GM19324 (cell line): Measurements from ENCODE around the gene NPBWR2.
"Not testable (repeated sequence)": the region's sequence is repeated elsewhere in the genome, so short reads cannot be mapped to it uniquely, and the experiment has no call there.

Experiments used
- ATAC-seq: cut with Tn5 transposase; IDR thresholded peaks from one replicate; pipeline ENCODE4 v1.9.1; 2021; ENCODE audit warnings: mild to moderate bottlenecking, moderate library complexity; ENCODE audit not compliant: unreplicated experiment, low FRiP score

Gene NPBWR2

GRCh38 chr20:64090165-64090564 is 17.2 kb downstream of the NPBWR2 start:
- no peak for ATAC-seq

GRCh38 chr20:64088586-64088985 is 18.8 kb downstream of the NPBWR2 start:
- not testable (repeated sequence) for ATAC-seq

- ATAC-seq: not testable (repeated sequence)
These were observed 20.0 kb downstream of the NPBWR2 start for GRCh38 chr20:64087226-64087825.

GRCh38 chr20:64086801-64087200 is 20.6 kb downstream of the NPBWR2 start:
- no peak for ATAC-seq

- no peak for ATAC-seq
These were observed 22.6 kb downstream of the NPBWR2 start for GRCh38 chr20:64084685-64085152.

GRCh38 chr20:64083804-64084684 is 23.3 kb downstream of the NPBWR2 start, which contains the start of gene LKAAEAR1:
TSS of gene LKAAEAR1 (minus strand) at chr20:64084398. CDS start at chr20:64084219, 179 bp downstream.
- no peak for ATAC-seq

- ATAC-seq: no peak
These were observed 24.0 kb downstream of the NPBWR2 start for GRCh38 chr20:64083378-64083803.

GRCh38 chr20:64082820-64083377 is 24.5 kb downstream of the NPBWR2 start:
- no peak for ATAC-seq

GRCh38 chr20:64082126-64082731 is 25.1 kb downstream of the NPBWR2 start:
- ATAC-seq: no peak

GRCh38 chr20:64081624-64081964 is 25.8 kb downstream of the NPBWR2 start:
- ATAC-seq: no peak

- ATAC-seq: no peak
These were observed 26.3 kb downstream of the NPBWR2 start for GRCh38 chr20:64080813-64081623.

- no peak for ATAC-seq
These were observed 27.2 kb downstream of the NPBWR2 start, which contains the start of gene OPRL1 for GRCh38 chr20:64080013-64080812. TSS of gene OPRL1 (plus strand) at chr20:64080082. CDS start at chr20:64092721, 12,639 bp downstream.

GRCh38 chr20:64079273-64080012 is 27.9 kb downstream of the NPBWR2 start, which contains the start of gene RGS19:
TSS of gene RGS19 (minus strand) at chr20:64079518. CDS start at chr20:64076886, 2,632 bp downstream.
- ATAC-seq: peak; percentile 60

- ATAC-seq: no peak
These were observed 28.5 kb downstream of the NPBWR2 start for GRCh38 chr20:64078934-64079272.

- no peak for ATAC-seq
These were observed 29.4 kb downstream of the NPBWR2 start for GRCh38 chr20:64077876-64078551.

- no peak for ATAC-seq
These were observed 29.9 kb downstream of the NPBWR2 start for GRCh38 chr20:64077541-64077875.

- no peak for ATAC-seq
These were observed 30.3 kb downstream of the NPBWR2 start for GRCh38 chr20:64077094-64077493.
